Gastrocnemius medialis (tissue), 4 donors: Measurements from ENCODE around the gene DDAH1. TPM values are rescaled to one million over a fixed set of nuclear protein-coding genes. Genes with fewer than 3 reads are reported as not detected.
A peak's percentile ranks its signal among the peaks of the same experiment; 100 is the strongest.

Experiments used
- ATAC-seq, 2 donors: fragments of 150-250 bp; one replicate each; pipeline ENCODE4 v1.9.1; 2016
- DNase-seq, 2 donors: peaks; one replicate each; pipeline ENCODE4 v3.0.0-alpha.2; 2019
- H3K27ac ChIP-seq, 4 donors: fragments of 200-600 bp; sonication (generic); 1 replicate in 1 of 4; 2 replicates in 3 of 4; pipeline ENCODE4 v1.5.1; 2016 to 2018; ENCODE audit warnings: mild to moderate bottlenecking in 2 of 4, moderate library complexity in 1 of 4
- H3K27me3 ChIP-seq, 3 donors: fragments of 200-600 bp; sonication (generic) in 2 of 3; 1 replicate in 1 of 3; 2 replicates in 2 of 3; pipeline versions ENCODE4 v1.5.1 to v1.6.0; 2016 to 2019; ENCODE audit warnings: mild to moderate bottlenecking in 1 of 3, moderate library complexity in 1 of 3
- H3K36me3 ChIP-seq, 2 donors: fragments of 200-600 bp; sonication (generic) in 1 of 2; one replicate each; pipeline ENCODE4 v1.5.1; 2017 to 2018
- H3K4me1 ChIP-seq, 2 donors: fragments of 200-600 bp; sonication (generic) in 1 of 2; one replicate each; pipeline ENCODE4 v1.5.1; 2016 to 2017; ENCODE audit warnings: mild to moderate bottlenecking in 2 of 2
- H3K4me3 ChIP-seq, 4 donors: fragments of 200-600 bp; sonication (generic) in 3 of 4; 1 replicate in 1 of 4; 2 replicates in 3 of 4; pipeline ENCODE4 v1.5.1; 2016 to 2019; ENCODE audit warnings: mild to moderate bottlenecking in 2 of 4
- H3K9me3 ChIP-seq, 3 donors: fragments of 200-600 bp; sonication (generic) in 2 of 3; 1 replicate in 1 of 3; 2 replicates in 2 of 3; pipeline ENCODE4 v1.5.1; 2016 to 2019
- CTCF ChIP-seq, 5 experiments: fragments of 450-650 bp in 3 of 5; fragments of 200-600 bp in 2 of 5; sonication (generic) in 2 of 5; IDR thresholded peaks in 4 of 5; conservative IDR thresholded peaks in 1 of 5; 1 replicate in 4 of 5; 2 replicates in 1 of 5; pipeline ENCODE4 v1.5.1; 2016 to 2019; ENCODE audit warnings: antibody characterized with exemption in 5 of 5, mild to moderate bottlenecking in 3 of 5, moderate library complexity in 3 of 5
- POLR2A ChIP-seq, 2 donors: fragments of 450-650 bp; IDR thresholded peaks; one replicate each; pipeline ENCODE4 v1.6.1; 2017; ENCODE audit warnings: antibody characterized with exemption in 2 of 2, mild to moderate bottlenecking in 2 of 2, moderate library complexity in 2 of 2
- in situ Hi-C, 4 donors: fragments of 200-750 bp; cut with MboI; loops; one replicate each; pipeline versions ENCODE4 v1.15.0 to v1.8.0; 2017; ENCODE audit warnings: low sequenced_read_pairs in 4 of 4
- intact Hi-C: fragments of 100-400 bp; cut with DNase I; formaldehyde crosslinking; loops from one replicate; pipeline ENCODE4 v1.15.1; 2023; ENCODE audit warnings: low total_unique reads
- total RNA-seq, 4 donors: library from RNA; depleted of rRNA; stranded (reverse); fragments of >200 nt; gene quantifications; one replicate each; pipeline versions ENCODE4 v1.1.0 to v1.2.3, GENCODE V29; 2016

The DDAH1 gene
- total RNA-seq, 4 donors from 2014 or later = 5.9 to 28.7 (median 13.2) TPM

GRCh38 chr1:85275701-85276214, 189.2 kb downstream of the DDAH1 start:
- peaks cover 23 to 27% of the 10 kb centered on the region in 2 donors for H3K4me1 ChIP-seq
- intact Hi-C loops = loop anchor here (1.0 to 5.0 kb wide), 2 partner anchors 16 to 73 kb away; partner anchors contain the start of genes C1orf52 and SYDE2
- H3K27me3 ChIP-seq = no peaks in the 10 kb centered on the region
- TF ChIP-seq CTCF (IDR thresholded peaks at IDR 0.05 in 4 of 5, conservative IDR thresholded peaks at IDR 0.05 in 1 of 5) = no peak
- peak overlapping the region; percentile 83 to 99 (median 93) for H3K4me3 ChIP-seq
- peak overlapping the region; percentile 96 to 99 (median 98) for H3K27ac ChIP-seq
- H3K36me3 ChIP-seq = no peaks in the 10 kb centered on the region
- H3K9me3 ChIP-seq = no peaks in the 10 kb centered on the region
- DNase-seq = no peak
- in situ Hi-C loops = no loop called here
- ATAC-seq = peak in 1 of 2 donors; percentile 17

GRCh38 chr1:85274969-85275453, 189.9 kb downstream of the DDAH1 start:
- Histone ChIP-seq H3K36me3 (peaks cover 0 to 4% of the 10 kb centered on the region in 2 donors), H3K4me3 (peak overlapping the region; percentile 83 to 99 (median 93)), H3K27me3 (no peaks in the 10 kb centered on the region), H3K9me3 (no peaks in the 10 kb centered on the region), H3K4me1 (peaks cover 23 to 27% of the 10 kb centered on the region in 2 donors), H3K27ac (peak overlapping the region; percentile 96 to 99 (median 98))
- DNase-seq (no peak), ATAC-seq (peak; percentile 51 to 57)
- TF ChIP-seq POLR2A (IDR thresholded peaks at IDR 0.05) = no peak
- no peak for TF ChIP-seq CTCF (IDR thresholded peaks at IDR 0.05 in 4 of 5, conservative IDR thresholded peaks at IDR 0.05 in 1 of 5)
- in situ Hi-C loops = loop anchor here in 1 of 4 donors (25.0 kb wide), 1 partner anchor 588 kb away; the partner anchor contains the start of gene SSX2IP
- intact Hi-C loops = loop anchor here (1.0 to 5.0 kb wide), 2 partner anchors 16 to 73 kb away; partner anchors contain the start of genes C1orf52 and SYDE2

- DNase-seq = no peak
- peaks cover 19 to 23% of the 10 kb centered on the region in 2 donors for H3K4me1 ChIP-seq
- H3K36me3 ChIP-seq = peaks cover 0 to 17% of the 10 kb centered on the region in 2 donors
- no peak overlapping the region for H3K4me3 ChIP-seq
- no peak overlapping the region for H3K27ac ChIP-seq
- H3K9me3 ChIP-seq = no peaks in the 10 kb centered on the region
- H3K27me3 ChIP-seq = no peaks in the 10 kb centered on the region
- in situ Hi-C loops = loop anchor here in 1 of 4 donors (25.0 kb wide), 1 partner anchor 586 kb away; the partner anchor contains the start of gene SSX2IP
- intact Hi-C loops = no loop called here
- ATAC-seq = no peak
- no peak for TF ChIP-seq CTCF (IDR thresholded peaks at IDR 0.05 in 4 of 5, conservative IDR thresholded peaks at IDR 0.05 in 1 of 5)
- TF ChIP-seq POLR2A (IDR thresholded peaks at IDR 0.05) = no peak
Observed at GRCh38 chr1:85273397-85273796, 191.6 kb downstream of the DDAH1 start.

- Histone ChIP-seq H3K4me1 (peaks cover 1 to 8% of the 10 kb centered on the region in 2 donors), H3K27me3 (no peaks in the 10 kb centered on the region), H3K36me3 (peaks cover 0 to 44% of the 10 kb centered on the region in 2 donors), H3K27ac (no peak overlapping the region), H3K4me3 (no peak overlapping the region), H3K9me3 (no peaks in the 10 kb centered on the region)
- ATAC-seq (no peak), DNase-seq (no peak)
- TF ChIP-seq CTCF (IDR thresholded peaks at IDR 0.05 in 4 of 5, conservative IDR thresholded peaks at IDR 0.05 in 1 of 5) (no peak), POLR2A (IDR thresholded peaks at IDR 0.05) (no peak)
- intact Hi-C loops = no loop called here
- in situ Hi-C loops = loop anchor here in 1 of 4 donors (25.0 kb wide), 1 partner anchor 582 kb away; the partner anchor contains the start of gene SSX2IP
Observed at GRCh38 chr1:85268801-85269585, 196.0 kb downstream of the DDAH1 start.

Other genes with a start within 250 kb of the DDAH1 start
- 10 to 100 TPM; 11.1 to 20.8 (median 16.5) TPM for gene C1orf52, start 205.5 kb downstream of the DDAH1 start, total RNA-seq
- 1 to 10 TPM; 4.3 to 6.4 (median 5.4) TPM for gene BCL10, start 188.5 kb downstream of the DDAH1 start, total RNA-seq
- gene CCN1, start 115.6 kb upstream of the DDAH1 start, total RNA-seq = 10 to 100 TPM in 3 of 4 donors, 1 to 10 TPM in 1; 5.6 to 64.3 (median 25.0) TPM
- 10 to 100 TPM in 1 of 4 donors, 1 to 10 TPM in 3; 6.6 to 11.4 (median 7.8) TPM for gene ZNHIT6, start 243.3 kb upstream of the DDAH1 start, total RNA-seq